Retinal pigment epithelial cell (primary cell): Measurements from ENCODE around the gene TENM4.

Source experiments
- DNase-seq: peaks from one replicate; pipeline ENCODE4 v3.0.0-alpha.2; 2010; ENCODE audit warnings: low read depth
- H3K4me3 ChIP-seq: 2 replicates; pipeline ENCODE4 v1.5.1; 2011; ENCODE audit warnings: mild to moderate bottlenecking, low read length, control low read depth, moderate library complexity
- CTCF ChIP-seq: conservative IDR thresholded peaks from 2 replicates; pipeline ENCODE4 v1.5.1; 2011; ENCODE audit warnings: low read depth, low read length, control low read depth, inconsistent platforms

The TENM4 gene

GRCh38 chr11:79055856-79056631 lies 384.8 kb downstream of the TENM4 start:
- DNase-seq, result no peak
- TF ChIP-seq CTCF, result peak; percentile 27
- H3K4me3 ChIP-seq, result no peak overlapping the region

- no peak for TF ChIP-seq CTCF
- no peak overlapping the region for H3K4me3 ChIP-seq
- no peak for DNase-seq
Measured at GRCh38 chr11:79054636-79055035, 386.2 kb downstream of the TENM4 start.

- TF ChIP-seq CTCF, result peak; percentile 23
- no peak overlapping the region for H3K4me3 ChIP-seq
- DNase-seq, result no peak
Measured at GRCh38 chr11:79052544-79052943, 388.3 kb downstream of the TENM4 start.

- no peak for TF ChIP-seq CTCF
- DNase-seq, result no peak
- H3K4me3 ChIP-seq, result no peak overlapping the region
Measured at GRCh38 chr11:79050786-79051185, 390.0 kb downstream of the TENM4 start.

GRCh38 chr11:79049741-79050179 lies 391.1 kb downstream of the TENM4 start:
- TF ChIP-seq CTCF, result no peak
- no peak overlapping the region for H3K4me3 ChIP-seq
- DNase-seq, result no peak

GRCh38 chr11:79047980-79048379 lies 392.9 kb downstream of the TENM4 start:
- DNase-seq, result no peak
- TF ChIP-seq CTCF, result no peak
- no peak overlapping the region for H3K4me3 ChIP-seq

DNA sequence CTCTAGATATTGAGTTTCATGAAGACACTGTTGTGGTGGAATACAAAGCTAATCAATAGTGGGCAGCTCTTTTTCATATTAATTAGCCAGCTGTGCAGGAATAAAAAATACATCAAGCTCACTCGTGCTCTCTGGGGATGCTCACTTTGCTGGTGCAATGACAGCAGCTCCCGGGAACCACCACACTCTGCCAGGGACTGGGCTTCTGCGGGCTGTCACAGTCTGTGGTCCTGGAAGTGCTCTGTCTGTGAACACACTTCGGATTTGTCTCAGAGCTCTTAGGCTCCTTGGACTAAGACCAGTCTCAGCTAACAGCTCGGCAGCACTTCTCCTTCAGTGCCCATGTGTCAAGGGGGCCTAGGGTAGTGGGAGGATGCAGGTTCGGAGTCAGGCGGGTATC lies 393.5 kb downstream of the TENM4 start:
- TF ChIP-seq CTCF, result no peak
- no peak overlapping the region for H3K4me3 ChIP-seq
- DNase-seq, result no peak
